ENCODE measurements around the gene KIF17. TPM values are rescaled to one million over a fixed set of nuclear protein-coding genes. Genes with fewer than 3 reads are reported as not detected.
A peak's percentile ranks its signal among the peaks of the same experiment; 100 is the strongest.

KIF17 gene
- total and polyA plus RNA-seq, 12 donors: 10.7 to 66.9 (median 37.5) TPM

DNA sequence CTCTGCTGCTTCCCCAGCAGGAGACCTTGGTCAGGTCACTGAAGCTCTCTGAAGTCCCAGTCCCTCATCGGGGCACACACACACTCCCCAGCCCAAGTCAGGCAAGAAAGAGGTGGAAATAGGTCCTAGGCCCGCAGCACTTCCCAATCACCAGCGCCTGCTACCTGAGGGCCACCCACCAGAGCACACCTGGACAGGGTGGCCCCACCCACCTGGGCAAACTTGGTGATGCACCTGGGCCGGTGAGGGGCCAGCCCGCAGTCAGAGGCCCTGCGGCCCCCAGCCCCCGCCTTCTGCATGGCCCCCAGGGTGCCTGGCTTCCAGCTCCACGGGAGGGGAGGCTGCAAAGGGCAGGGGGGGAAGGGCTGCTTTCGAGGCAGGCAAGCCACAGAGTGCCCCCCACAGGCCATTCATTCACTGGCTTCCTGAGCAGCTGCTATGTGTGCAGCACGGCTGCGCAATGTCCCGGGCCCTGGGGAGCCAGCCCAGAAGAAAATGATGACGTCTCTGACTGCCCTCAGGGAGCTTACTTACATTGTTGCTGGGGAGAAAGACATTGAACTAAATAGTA is 10.0 kb upstream of the KIF17 start:
- TF ChIP-seq POLR2A (IDR thresholded peaks at IDR 0.05): no peak
- TF ChIP-seq, protein P1, sequence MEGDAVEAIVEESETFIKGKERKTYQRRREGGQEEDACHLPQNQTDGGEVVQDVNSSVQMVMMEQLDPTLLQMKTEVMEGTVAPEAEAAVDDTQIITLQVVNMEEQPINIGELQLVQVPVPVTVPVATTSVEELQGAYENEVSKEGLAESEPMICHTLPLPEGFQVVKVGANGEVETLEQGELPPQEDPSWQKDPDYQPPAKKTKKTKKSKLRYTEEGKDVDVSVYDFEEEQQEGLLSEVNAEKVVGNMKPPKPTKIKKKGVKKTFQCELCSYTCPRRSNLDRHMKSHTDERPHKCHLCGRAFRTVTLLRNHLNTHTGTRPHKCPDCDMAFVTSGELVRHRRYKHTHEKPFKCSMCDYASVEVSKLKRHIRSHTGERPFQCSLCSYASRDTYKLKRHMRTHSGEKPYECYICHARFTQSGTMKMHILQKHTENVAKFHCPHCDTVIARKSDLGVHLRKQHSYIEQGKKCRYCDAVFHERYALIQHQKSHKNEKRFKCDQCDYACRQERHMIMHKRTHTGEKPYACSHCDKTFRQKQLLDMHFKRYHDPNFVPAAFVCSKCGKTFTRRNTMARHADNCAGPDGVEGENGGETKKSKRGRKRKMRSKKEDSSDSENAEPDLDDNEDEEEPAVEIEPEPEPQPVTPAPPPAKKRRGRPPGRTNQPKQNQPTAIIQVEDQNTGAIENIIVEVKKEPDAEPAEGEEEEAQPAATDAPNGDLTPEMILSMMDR (IDR thresholded peaks at IDR 0.05): no peak
- 46 to 65% (median 60%) methylated on average over 5 to 13 of the region's 13 CpGs for WGBS, 4 donors
- H3K27me3 ChIP-seq: no peaks in the 10 kb centered on the region
- no peaks in the 10 kb centered on the region for H3K9me3 ChIP-seq (replicated peaks in 1 of 3)
- no peak overlapping the region for H3K4me3 ChIP-seq
- intact Hi-C loops (cut with DNase I): no loop called here
- H3K4me1 ChIP-seq (replicated peaks in 1 of 2): peaks cover 14 to 16% of the 10 kb centered on the region in 2 donors
- no peaks in the 10 kb centered on the region for H3K36me3 ChIP-seq (replicated peaks in 1 of 2)
- no peak overlapping the region for H3K27ac ChIP-seq
- DNase-seq: peak in 2 of 7 donors; percentile 18 to 49

DNA sequence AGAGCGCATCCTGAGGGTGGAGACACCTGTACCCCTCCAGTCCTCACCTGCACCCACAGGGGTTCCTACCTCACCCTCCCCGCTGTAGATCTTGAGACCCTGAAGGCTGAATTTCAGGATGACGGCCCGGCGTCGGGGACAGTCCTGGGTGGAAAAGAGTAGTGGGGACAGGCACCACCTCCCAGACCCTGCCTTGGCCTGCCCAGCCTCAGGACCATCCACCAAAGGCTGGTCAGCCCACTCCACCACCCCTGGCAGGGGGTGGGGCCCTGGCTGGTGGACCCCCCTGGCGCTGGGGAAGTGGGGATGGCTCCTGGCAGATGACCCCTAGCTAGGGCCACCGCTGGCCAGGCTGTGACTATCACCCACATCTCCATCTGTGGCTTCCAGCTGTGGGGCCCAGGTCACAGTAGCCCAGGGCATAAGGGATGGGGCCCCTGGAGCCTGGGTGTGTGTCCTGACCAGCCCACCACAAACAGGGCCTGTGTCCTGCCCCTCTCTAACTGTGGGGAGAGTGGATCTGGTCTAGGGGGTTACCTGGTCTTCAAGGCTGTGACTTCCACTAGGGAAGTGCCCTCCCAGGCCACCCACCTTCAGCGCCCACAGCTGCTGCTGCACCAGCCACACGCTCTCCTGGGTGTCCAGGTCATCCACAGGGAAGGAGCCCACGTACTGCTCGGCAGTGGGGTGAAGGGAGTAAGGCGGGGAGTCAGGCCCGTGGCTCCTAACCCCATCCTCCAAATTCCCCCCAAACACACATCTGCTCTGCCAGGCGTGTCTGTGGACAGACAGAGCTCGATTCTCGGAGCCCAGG is 9.3 kb upstream of the KIF17 start:
- Histone ChIP-seq H3K4me3 (no peak overlapping the region), H3K27ac (no peak overlapping the region), H3K4me1 (replicated peaks in 1 of 2) (peaks cover 7 to 9% of the 10 kb centered on the region in 2 donors), H3K9me3 (replicated peaks in 1 of 3) (no peaks in the 10 kb centered on the region), H3K36me3 (replicated peaks in 1 of 2) (no peaks in the 10 kb centered on the region), H3K27me3 (no peaks in the 10 kb centered on the region)
- intact Hi-C loops (cut with DNase I): no loop called here
- TF ChIP-seq, protein P1 (IDR thresholded peaks at IDR 0.05): no peak
- TF ChIP-seq POLR2A (IDR thresholded peaks at IDR 0.05): no peak
- DNase-seq: peak in 4 of 7 donors; percentile 12 to 42 (median 13)
- WGBS, 4 donors: 80 to 94% (median 94%) methylated on average over 1 to 17 of the region's 17 CpGs

GRCh38 chr1:20726118-20726911 is 8.5 kb upstream of the KIF17 start:
- intact Hi-C loops (cut with DNase I): no loop called here
- Histone ChIP-seq H3K4me1 (replicated peaks in 1 of 2) (peaks cover under 1% of the 10 kb centered on the region in 2 donors), H3K27me3 (no peaks in the 10 kb centered on the region), H3K27ac (no peak overlapping the region), H3K36me3 (replicated peaks in 1 of 2) (no peaks in the 10 kb centered on the region), H3K9me3 (replicated peaks in 1 of 3) (no peaks in the 10 kb centered on the region), H3K4me3 (no peak overlapping the region)
- 93 to 100% (median 96%) methylated on average over 2 to 25 of the region's 25 CpGs for WGBS, 4 donors
- DNase-seq: peak in 4 of 7 donors; percentile 12 to 38 (median 14)
- TF ChIP-seq, protein P1 (IDR thresholded peaks at IDR 0.05): no peak
- no peak for TF ChIP-seq POLR2A (IDR thresholded peaks at IDR 0.05)
